HG02884 (cell line): ENCODE results near the gene TICRR.

Experiments
- ATAC-seq: cut with Tn5 transposase; IDR thresholded peaks from one replicate; pipeline ENCODE4 v1.9.1; 2021; ENCODE audit warnings: mild to moderate bottlenecking, moderate library complexity; ENCODE audit not compliant: unreplicated experiment

Gene TICRR

DNA sequence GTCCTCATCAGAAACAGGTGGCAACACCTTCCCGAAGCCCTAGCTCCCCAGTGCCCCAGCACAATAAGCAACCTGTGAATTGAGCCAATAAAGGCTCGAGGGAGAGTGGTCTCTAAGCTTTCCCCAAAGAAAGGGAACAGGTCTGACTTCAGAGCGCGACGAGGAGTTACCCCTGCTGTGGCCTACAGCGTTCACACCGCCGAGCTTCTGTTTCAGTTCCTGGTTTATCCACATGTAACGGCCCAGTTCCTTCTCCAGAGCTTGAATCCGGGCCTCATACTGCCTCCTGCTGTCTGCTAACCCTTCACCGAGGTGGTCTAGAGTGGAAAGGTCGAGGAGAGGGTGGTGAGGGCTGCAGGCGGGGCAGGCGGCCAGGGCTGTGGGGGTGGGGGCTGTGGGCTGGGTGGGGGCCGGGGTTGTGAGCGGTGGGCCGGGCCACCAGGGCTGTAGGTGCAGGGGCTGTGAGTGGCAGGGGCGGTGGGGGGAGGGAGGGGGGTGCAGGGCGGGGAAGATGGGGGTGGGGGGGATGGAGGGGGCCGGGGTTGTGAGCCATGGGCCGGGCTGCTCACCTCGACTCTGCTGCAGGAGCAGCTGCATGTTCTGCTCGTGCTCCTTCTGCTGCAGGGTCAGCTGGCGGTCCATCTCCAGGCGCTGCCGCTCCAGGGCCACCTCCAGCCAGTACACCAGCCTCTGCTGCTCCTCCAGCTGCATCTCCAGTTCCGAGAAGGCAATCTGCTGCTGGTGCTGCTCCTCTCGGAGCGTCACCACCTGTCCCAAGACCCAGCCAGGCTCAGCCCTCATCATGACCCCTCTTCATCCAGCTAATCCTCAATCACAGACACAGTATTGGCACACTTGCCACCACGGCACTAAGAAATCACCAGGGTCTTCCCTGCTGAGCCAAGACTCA is 53.8 kb downstream of the TICRR start:
- no peak for ATAC-seq

DNA sequence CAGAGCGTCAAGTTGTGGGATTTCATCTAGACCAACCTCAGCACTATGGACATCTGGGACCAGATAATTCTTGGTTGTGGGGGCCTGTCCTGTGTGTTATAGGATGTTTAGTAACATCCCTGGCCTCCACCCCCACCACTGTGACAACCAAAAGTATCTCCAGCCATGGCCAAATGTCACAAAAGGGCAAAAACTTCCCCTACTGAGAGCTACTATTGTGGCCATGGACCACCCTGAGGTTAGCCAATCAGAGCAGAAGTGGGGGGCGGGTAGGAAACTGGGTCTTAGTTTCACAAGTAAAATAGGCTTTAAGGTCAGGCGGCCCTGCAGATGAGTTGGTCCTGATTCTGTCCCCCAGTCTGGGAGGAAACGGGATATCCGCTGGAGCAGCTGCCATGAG is 54.6 kb downstream of the TICRR start:
- no peak for ATAC-seq

DNA sequence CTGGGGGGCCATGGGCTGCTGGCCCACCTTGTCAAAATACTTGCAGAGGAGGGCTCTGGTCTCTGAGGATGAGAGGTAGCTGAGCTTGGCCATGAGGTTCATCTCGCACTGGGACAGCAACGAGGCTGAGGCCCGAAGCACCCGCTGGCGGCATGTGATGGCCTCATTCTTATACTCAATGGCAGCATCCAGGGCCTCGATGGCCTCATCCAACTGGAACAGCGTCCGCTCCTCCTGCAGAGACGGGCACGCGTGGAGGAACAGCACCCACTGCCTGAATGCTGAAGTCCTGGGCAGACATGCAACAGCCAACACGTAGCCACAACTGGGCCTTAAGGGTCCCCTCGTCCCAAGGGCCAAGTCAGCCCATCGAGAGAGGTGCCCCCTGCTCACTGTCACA is 55.0 kb downstream of the TICRR start:
- ATAC-seq, result no peak

DNA sequence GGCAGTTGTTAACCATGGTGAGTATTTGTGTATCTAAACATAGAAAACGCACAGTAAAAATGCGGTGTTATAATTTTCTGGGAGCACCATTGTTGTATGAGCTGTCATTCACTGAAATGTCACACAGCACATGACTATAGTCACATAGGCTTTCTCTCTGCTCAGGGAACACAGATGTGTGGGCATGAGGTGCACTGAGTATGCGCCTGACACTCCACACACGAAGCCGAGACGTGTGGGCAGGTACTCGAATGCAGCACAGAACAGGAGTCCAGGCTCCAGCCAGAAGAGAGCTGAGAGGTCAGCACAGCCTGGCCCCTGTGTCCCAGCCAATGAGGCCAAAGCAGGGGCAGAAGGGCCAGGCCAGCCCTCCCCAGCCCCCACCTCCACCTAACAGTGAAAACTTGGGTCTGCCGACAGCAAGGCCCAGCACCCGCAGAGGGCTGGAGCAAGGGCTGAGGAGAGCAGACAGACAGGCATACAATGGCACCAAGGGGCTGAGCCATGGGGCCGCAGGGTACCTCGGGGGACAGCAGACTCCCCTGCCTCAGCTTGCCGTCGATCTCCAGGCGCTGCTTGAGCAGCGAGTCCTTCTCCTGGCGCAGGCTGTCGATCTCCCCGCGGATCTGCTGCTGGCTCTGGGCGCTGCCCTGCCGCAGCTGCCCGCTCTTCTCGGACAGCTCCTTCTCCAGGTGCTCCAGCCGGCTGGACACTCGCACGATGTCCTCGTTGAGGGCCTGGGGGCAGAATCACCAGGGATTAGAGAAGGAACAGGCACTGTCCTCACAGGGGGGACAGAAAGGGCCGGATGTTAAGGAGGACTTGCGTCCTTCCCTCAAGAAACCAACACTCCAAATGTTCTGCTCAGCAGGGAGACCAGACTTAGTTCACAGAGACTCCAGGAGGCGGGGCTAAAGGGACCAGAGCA is 56.0 kb downstream of the TICRR start:
- no peak for ATAC-seq

DNA sequence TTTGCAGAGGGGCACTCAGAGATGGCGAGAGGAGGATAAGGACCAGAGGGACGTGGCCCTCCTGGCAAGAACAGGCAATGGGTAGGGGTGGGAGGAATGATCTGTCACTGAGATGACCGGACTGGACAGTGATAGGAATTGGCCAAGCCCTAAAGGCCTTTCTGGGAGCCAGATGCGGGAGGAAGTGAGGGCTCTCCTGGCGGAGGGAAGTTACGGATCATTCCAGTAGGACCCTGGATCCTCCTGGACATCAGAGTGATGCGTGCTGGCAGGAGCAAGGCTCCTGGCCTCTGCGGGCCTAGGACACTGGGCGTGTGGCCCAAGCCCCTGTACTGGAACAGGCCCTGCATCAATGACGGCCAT is 56.6 kb downstream of the TICRR start:
- no peak for ATAC-seq

DNA sequence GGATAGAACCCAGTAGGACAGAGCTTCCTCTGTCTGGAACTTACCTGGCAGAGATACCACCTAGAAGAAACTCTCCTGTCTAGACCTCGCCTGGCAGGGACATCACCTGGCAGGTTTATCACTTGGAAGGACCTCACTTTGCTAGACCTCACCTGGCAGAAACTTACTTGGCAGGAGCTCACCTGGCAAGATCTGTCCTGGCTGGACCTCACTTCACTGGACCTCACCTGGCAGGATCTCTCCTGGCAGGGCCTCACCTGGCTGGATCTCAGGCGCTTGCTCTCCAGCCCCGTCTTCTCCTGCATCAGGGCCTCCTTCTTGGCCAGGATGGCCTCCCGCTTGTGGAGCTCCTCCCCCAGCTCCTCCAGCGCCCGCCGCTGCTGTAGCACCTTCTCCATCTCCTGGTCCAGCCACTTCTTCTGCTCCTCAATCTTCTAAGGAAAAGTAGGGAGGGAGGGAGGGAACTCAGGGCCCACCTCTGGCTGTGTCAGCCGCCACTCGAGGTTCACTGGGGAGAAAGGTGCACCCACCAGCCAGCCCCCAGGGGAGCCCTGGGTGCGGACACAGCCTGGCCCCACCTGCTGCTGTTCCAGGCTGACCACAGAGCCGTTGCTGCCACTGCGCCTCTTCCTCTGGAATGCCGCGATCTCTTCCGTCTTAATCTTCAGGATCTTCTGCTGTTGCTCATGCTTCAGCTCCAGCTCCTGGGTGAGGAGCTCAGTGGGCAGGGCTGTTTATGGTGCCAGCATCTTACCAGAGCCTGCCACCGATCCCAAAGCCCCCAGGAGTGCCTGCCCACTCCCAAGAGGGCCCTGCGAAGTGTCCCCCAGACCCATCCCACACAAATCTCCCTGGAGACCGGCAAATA is 57.5 kb downstream of the TICRR start:
- no peak for ATAC-seq

DNA sequence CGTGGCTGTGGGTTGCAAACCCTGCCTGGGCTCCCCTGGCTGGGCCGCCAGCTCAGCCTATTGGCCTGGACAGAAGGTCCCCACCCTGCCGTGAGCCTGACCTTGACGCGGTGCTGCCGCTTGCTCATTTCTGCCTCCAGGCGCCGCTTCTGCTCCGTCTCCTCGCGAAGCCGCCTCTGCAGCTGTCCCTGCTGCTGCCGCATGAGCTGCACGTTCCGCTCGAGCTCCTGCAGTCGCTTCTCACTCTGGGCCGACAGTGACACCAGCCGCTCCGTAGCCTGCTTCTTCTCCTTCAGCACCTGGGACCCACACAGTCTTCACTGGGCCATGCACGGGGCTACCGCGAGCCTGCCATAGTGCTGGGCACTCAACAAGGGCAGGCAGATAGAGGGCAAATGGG is 58.3 kb downstream of the TICRR start:
- ATAC-seq, result no peak

DNA sequence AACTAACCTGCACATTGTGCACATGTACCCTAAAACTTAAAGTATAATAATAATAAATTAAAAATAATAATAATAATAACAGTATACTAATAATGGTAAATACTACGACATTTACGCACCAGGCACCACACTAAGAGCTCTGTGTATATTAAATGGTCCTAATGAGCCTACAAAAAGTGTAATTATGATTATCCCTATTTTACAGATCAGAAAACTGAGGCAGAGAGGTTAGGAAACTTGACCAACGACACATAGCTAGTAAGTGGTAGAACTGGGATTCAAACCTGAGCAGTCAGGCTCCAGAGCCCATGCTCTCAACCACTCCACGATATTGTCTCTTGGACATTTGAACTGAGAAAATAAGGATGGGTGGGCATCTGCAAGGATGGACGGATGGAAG is 65.0 kb downstream of the TICRR start:
- ATAC-seq, result no peak

DNA sequence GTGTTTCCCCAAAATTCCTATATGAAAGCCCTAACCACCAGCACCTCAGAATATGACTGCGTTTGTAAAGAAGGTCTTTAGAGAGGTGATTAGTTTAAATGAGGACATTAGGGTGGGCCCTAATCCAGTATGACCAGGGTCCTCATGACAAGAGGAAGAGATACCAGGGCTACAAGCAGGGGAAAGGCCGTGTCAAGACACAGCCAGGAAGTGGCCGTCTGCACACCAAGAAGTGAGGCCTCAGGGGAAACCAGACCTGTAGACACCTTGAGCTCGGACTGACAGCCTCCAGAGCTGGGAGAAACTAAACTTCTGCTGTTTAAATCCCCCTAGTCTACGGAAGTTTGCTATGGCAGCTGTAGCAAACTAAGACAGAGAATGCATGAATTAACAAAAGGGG is 65.8 kb downstream of the TICRR start:
- no peak for ATAC-seq

DNA sequence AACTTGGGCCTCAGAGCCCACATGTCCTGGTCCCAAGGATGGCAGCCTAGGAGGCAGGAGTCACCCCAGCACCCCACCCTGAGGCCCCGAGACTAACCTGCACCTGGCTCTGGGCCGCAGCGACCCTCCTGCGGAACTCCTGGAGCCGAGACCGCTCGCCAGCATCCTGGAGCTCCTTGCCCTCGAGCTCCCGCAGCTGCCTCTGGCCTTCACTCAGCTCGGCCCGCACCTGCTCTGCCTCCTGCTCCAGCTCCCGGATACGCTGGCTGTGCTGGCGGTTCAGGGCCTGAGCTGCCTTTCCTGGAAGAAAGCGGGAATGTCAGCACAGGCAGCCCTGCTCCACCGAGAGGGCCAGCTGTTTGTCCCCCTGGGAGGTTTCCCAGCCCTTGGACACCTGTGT is 66.8 kb downstream of the TICRR start:
- no peak for ATAC-seq

DNA sequence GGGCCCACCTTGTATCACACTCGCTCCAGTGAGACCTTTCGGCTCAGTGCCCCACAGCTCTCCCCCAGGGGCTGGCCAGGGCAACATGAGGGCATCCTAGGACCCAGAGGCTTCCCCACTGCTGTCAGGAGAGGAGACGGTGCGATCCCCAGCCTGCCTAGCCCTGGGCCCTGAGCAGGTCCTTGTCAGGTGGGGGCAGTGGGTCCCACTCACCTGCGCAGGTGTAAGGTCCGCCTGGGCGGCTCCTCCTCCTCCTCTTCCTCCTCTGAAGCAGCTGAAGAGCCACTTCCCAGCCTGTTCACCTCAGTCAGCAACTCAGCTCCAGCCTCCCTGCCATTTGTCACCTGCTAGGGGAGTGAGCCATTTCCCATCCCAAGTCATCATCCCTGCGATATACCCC is 70.4 kb downstream of the TICRR start:
- no peak for ATAC-seq

DNA sequence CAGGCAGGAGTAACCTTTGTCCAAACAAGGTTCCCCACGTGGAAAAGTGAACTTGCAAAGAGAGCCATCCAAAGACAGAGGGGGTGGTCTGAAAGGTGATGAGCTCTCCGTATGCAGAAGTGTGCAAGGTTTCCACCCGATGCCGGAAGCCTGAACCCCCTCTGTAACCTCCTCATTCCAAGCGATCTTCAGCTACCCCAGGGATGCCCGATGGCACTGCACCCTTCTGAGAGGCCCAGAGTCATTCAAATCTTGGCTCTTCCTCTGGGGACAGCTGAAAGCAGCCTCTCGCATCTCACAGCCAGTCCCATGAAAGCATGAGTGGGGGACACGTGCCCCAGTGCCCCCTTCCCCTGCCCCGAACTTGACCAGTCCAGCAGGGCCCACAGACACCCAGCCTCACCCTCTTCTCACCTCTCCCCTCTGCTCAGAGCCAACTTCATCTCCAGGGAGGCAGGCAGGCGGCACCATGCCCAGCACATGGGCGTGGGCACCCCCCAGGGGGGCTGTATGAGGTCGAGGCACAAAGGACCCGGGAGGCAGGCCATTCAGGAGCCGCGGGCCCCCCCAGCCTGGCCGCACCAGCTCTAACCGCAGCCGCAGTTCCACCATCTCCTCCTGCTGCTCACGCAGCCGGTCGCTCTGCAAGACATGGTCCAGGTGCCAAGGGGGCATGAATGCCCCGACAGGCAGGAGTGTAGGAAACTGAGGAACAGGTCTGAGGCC is 71.3 kb downstream of the TICRR start:
- ATAC-seq, result no peak

DNA sequence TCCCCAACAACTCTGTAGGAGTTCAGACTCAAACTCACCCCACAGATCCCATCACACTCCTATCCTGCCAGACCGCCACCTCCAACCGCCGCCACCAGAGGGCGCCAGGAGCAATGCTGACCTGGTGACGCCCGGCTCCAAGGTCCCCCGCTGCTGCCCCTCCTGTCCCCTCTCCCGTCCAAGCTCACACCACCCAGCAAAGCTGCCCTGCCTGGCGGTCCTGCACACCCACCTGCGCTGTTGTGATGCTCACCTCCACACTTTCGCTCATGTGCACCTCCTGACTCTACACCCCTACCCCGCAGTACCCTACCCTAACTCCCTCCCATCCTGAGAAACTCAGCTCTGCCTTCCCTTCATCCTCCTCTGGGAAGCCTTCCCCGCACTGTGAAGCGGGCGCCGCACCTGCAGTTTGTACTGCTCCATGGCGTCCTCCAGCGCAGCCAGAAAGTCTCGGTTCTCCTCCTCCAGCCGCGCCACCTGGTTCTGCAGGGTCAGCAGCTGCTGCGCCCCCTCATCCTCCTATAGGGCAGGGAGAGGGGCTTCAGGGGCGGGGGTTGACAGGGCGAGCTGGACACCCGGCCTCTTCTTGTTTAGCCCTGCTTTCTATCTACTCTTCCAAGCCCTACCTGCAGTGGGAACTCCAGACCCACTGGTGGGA is 72.1 kb downstream of the TICRR start:
- ATAC-seq, result no peak

DNA sequence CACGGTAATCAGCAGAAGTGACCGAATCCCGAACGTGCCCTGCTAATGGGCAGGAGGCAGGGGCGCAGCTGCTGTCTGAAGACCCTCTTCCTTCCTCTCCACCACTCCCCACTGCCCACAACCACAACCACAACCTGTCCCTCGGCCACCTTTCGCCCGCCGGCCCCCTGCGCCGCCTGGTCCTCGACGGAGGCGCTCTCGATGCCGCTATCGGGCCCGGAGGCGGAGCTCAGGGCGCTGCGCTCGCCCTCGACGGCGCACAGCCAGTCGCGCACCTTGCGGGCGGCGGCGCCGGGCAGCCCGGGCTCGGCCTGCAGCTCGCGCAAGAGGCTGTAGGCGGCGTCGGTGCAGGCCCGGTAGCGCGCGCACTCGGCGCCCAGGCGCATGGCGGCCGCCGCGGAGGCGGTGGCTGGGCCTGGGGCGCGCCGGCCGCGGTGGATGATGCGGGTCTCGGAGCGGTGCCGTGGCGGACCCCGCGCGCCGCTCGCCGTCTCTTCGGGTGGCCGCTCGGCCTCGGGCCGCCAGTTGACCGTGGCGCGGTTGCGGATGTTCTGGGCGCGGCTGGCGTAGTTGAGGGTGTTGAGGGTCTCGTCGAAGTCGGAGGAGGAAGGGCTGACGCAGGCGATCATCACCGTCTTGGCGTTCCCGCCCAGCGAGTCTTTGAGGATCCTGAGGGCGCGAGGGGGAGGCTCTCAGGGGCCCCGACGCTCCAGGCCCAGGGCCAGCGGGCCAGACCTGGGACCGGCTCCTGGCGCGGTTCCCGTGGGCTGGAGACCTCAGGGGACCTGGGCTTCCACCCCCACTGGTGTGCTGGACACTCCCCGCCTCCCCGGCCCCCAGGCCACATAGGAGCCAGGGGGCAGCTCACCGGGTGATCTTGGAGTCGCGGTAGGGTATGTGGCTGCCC is 73.1 kb downstream of the TICRR start:
- ATAC-seq, result no peak

DNA sequence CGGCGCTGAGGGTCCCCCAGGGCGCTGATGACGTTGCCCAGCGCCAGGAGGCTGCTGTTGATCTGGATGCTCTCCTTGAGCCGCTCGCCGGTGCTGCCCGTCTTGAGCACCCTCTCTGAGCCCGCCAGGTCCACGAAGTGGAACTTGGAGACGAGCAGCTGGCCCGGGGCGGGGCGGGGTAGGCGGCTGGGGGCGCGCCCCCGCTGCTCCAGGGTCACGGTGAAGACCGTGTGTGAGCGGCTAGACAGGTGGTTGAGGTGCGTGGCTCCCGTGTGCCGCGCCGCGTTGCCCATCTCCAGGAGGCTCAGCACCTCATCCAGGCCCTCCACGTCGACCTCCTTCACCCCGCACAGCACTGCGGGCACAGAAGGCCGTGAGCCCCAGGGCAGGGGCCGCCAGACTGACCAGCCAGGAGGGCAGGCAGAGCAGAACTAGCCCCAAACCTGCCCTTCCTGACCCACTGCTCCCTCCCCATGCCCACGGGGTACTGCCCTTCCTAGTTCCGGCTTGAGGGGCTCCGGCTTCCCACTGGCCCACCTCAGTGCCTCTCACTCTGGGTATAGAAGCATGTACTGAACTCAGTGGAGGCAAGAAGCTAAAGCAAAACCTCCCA is 73.8 kb downstream of the TICRR start:
- ATAC-seq, result no peak

DNA sequence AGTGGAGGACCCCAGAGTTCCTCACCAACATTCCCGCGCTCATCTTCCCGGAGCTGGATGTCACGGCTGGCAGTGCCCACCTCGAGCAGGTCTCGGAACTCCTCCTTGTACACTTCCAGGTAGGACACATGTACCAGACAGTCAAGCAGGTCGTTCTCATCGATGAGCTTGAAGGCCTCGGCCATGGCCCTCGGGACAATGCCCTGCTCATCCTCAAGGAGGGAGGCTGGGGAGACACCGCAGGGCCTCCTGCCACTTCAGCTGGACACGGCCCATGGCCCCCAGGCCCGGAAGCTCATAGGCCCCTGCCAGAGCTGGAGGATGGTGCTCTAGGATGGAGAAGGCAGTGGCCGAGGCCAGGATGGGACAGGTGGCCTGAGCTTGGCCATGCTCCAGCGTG is 74.4 kb downstream of the TICRR start:
- no peak for ATAC-seq

DNA sequence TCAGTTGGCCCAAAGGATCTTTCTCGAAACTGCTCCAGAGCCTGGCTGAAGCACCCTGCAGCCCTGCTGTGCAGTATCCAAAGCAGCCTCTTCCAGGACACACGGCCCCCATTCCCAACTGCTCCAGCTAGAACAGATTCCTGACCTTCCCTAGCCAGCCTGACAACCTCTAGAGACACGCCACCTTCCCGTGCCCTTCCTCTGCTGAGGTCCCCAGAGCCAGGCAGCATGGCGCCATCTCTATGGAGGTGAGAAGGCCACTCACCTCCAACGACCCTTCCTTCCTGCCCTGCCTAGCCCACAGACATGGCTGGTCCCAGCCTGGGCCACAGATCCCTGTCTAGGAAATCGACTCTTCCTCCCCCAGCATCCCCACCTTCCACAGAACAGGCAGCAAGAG is 76.9 kb downstream of the TICRR start:
- no peak for ATAC-seq

DNA sequence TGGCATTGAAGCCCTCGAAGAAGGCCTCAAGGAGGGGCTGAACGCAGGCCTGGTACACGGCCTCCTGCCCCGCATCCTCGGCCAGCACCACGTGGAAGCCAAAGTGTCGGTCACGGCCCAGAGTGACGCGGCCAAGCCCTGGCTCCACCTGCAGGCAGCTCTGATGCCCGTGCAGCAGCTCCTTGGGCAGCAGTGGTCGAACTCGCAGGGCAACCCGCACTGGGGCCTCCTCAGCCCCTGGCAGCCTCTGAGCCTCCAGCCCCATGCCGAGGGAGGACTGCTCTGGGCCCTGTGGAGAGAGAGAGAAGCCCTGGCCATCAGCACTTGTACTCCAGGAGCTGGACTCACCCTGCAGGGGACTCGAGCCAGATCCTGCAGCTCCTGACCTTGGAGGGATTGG is 77.4 kb downstream of the TICRR start:
- ATAC-seq, result no peak
